Thymus (tissue), 11 donors: Measurements from ENCODE around the gene TAF7. TPM values are rescaled to one million over a fixed set of nuclear protein-coding genes. Genes with fewer than 3 reads are reported as not detected.
A peak's percentile ranks its signal among the peaks of the same experiment; 100 is the strongest.
"Not testable (repeated sequence)": the region's sequence is repeated elsewhere in the genome, so short reads cannot be mapped to it uniquely, and the experiment has no call there.

ENCODE experiments used
- DNase-seq, 9 donors: peaks; one replicate each; pipeline ENCODE4 v3.0.0-alpha.2; 2013; ENCODE audit warnings: low spot score in 9 of 9, low read depth in 6 of 9, missing footprints in 1 of 9
- H3K27ac ChIP-seq, 2 donors: one replicate each; pipeline ENCODE4 v1.5.1; 2013; ENCODE audit warnings: control low read depth in 1 of 2, low read depth in 1 of 2, low read length in 1 of 2, mild to moderate bottlenecking in 1 of 2, moderate library complexity in 1 of 2
- H3K27me3 ChIP-seq, 2 donors: one replicate each; pipeline ENCODE4 v1.5.1; 2013; ENCODE audit warnings: low read length in 1 of 2; ENCODE audit not compliant: control insufficient read depth in 2 of 2, insufficient read depth in 1 of 2
- H3K36me3 ChIP-seq, 2 donors: one replicate each; pipeline ENCODE4 v1.5.1; 2013; ENCODE audit warnings: low read length in 1 of 2, mild to moderate bottlenecking in 1 of 2, moderate library complexity in 1 of 2; ENCODE audit not compliant: control insufficient read depth in 2 of 2, insufficient read depth in 2 of 2
- H3K4me1 ChIP-seq, 2 donors: one replicate each; pipeline ENCODE4 v1.5.1; 2013; ENCODE audit warnings: low read length in 2 of 2; ENCODE audit not compliant: control insufficient read depth in 2 of 2, insufficient read depth in 2 of 2
- H3K4me3 ChIP-seq, 2 donors: one replicate each; pipeline ENCODE4 v1.5.1; 2013; ENCODE audit warnings: low read length in 2 of 2, control low read depth in 1 of 2, mild to moderate bottlenecking in 1 of 2
- H3K9me3 ChIP-seq, 2 donors: one replicate each; pipeline ENCODE4 v1.5.1; 2013; ENCODE audit warnings: low read length in 1 of 2, mild to moderate bottlenecking in 1 of 2; ENCODE audit not compliant: control insufficient read depth in 2 of 2, insufficient read depth in 1 of 2
- WGBS: extraction: QIAGEN DNeasy Blood & Tissue Kit; methylation state at CpG from one replicate; pipeline ENCODE4 v1.1.7; 2013; 5-methylcytosine and 5-hydroxymethylcytosine counted together
- polyA plus RNA-seq: library from polyadenylated mRNA; stranded (reverse); fragments of 200-250 nt; gene quantifications from one replicate; pipeline ENCODE4 v1.2.3, GENCODE V29; 2013
- total RNA-seq: library from RNA; stranded (reverse); fragments of 120-200 nt; gene quantifications from one replicate; pipeline ENCODE4 v1.2.4, GENCODE V29; 2013
- donor health status: healthy.

The TAF7 gene
- total and polyA plus RNA-seq, 2 donors = 138 to 174 TPM

DNA sequence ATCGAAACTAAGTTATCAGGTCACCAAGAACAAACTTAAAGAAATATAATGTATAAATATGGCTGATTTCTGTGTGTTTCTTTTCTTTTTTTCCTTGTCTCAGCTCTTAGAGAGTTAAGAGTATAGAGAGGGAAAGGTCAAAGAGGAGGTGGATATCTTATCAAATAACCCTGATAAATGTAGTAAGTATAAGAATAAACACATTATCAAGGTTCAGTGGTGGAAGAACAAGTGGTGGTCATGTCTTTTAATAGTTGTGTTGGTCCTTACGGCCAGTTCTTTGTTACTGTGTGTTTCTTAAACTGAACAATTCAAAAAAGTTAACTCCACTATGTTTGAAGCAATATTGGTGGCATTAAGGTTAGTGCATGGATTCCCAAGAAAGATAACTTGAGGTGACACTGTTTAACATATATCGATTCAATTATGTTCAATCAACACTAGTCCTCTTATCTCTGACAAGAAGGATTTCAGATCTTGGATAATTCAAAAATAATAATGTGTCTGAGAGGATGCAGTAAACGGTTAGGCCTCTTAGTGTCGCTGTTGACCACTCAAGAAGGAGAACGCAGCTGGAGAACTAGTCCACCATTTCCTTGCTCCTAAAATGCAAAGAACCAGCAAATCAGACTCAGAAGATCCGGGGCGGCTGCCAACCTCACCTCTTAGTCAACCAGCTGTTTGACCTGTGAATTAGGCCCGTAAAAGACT, 22.8 kb upstream of the TAF7 start, which contains the start of gene PCDHGA3:
Gene PCDHGA3 (plus strand): TSS at position 588 of the 711 bp plus-strand sequence. CDS start 205 bp downstream, outside the sequence.
- Histone ChIP-seq H3K27me3 (peaks cover 0 to 34% of the 10 kb centered on the region in 2 donors), H3K9me3 (peaks cover 15 to 37% of the 10 kb centered on the region in 2 donors), H3K27ac (no peak within 1 kb of the TSS), H3K4me1 (no peaks in the 10 kb centered on the region), H3K4me3 (no peak within 1 kb of the TSS), H3K36me3 (no peaks in the 10 kb centered on the region)
- WGBS = 32% methylated on average over 9 of the region's 9 CpGs
- DNase-seq = peak in 2 of 9 donors; percentile 17 to 33

- Histone ChIP-seq H3K36me3 (no peaks in the 10 kb centered on the region), H3K27ac (no peak overlapping the region), H3K27me3 (peaks cover 0 to 35% of the 10 kb centered on the region in 2 donors), H3K4me3 (no peak overlapping the region), H3K4me1 (no peaks in the 10 kb centered on the region), H3K9me3 (peaks cover 15 to 37% of the 10 kb centered on the region in 2 donors)
- no peak for DNase-seq
- WGBS = 22% methylated on average over 1 of the region's 1 CpG
These were observed 22.2 kb upstream of the TAF7 start for GRCh38 chr5:141342773-141343172.

DNA sequence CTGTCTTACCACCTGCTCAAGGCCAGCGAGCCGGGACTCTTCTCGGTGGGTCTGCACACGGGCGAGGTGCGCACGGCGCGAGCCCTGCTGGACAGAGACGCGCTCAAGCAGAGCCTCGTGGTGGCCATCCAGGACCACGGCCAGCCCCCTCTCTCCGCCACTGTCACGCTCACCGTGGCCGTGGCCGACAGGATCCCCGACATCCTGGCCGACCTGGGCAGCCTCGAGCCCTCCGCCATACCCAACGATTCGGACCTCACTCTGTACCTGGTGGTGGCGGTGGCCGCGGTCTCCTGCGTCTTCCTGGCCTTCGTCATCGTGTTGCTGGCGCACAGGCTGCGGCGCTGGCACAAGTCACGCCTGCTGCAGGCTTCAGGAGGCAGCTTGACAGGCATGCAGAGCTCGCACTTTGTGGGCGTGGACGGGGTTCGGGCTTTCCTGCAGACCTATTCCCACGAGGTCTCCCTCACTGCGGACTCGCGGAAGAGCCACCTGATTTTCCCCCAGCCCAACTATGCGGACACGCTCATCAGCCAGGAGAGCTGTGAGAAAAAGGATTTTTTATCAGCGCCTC, 20.3 kb upstream of the TAF7 start:
- H3K4me1 ChIP-seq, H3K27ac ChIP-seq, H3K36me3 ChIP-seq, H3K4me3 ChIP-seq, DNase-seq: not testable (repeated sequence)
- WGBS = 72% methylated on average over 45 of the region's 45 CpGs
- Histone ChIP-seq H3K27me3 (peaks cover 0 to 35% of the 10 kb centered on the region in 2 donors), H3K9me3 (peaks cover 15 to 37% of the 10 kb centered on the region in 2 donors)

GRCh38 chr5:141338538-141339306, 18.1 kb upstream of the TAF7 start, which contains the start of gene PCDHGA2:
Gene PCDHGA2 (plus strand): TSS chr5:141338760.
- 18% methylated on average over 27 of the region's 27 CpGs for WGBS
- H3K4me3 ChIP-seq = no peak within 1 kb of the TSS
- H3K27me3 ChIP-seq = peaks cover 0 to 29% of the 10 kb centered on the region in 2 donors
- H3K27ac ChIP-seq = no peak within 1 kb of the TSS
- peaks cover 5 to 19% of the 10 kb centered on the region in 2 donors for H3K9me3 ChIP-seq
- no peak for DNase-seq
- H3K4me1 ChIP-seq = no peaks in the 10 kb centered on the region
- H3K36me3 ChIP-seq = no peaks in the 10 kb centered on the region

DNA sequence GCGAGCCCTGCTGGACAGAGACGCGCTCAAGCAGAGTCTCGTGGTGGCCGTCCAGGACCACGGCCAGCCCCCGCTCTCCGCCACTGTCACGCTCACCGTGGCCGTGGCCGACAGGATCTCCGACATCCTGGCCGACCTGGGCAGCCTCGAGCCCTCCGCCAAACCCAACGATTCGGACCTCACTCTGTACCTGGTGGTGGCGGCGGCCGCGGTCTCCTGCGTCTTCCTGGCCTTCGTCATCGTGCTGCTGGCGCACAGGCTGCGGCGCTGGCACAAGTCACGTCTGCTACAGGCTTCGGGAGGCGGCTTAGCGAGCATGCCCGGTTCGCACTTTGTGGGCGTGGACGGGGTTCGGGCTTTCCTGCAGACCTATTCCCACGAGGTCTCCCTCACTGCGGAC, 12.0 kb upstream of the TAF7 start:
- 55% methylated on average over 39 of the region's 39 CpGs for WGBS
- peaks cover 6 to 30% of the 10 kb centered on the region in 2 donors for H3K27me3 ChIP-seq
- DNase-seq = not testable (repeated sequence)

GRCh38 chr5:141330299-141331080, 9.9 kb upstream of the TAF7 start, which contains the start of gene PCDHGA1:
Gene PCDHGA1 (plus strand): TSS chr5:141330514.
- 34% methylated on average over 21 of the region's 21 CpGs for WGBS
- Histone ChIP-seq H3K36me3 (no peaks in the 10 kb centered on the region), H3K4me1 (no peaks in the 10 kb centered on the region), H3K27ac (no peak within 1 kb of the TSS), H3K27me3 (peaks cover 6 to 33% of the 10 kb centered on the region in 2 donors), H3K9me3 (peaks cover 4 to 24% of the 10 kb centered on the region in 2 donors), H3K4me3 (no peak within 1 kb of the TSS)
- peak in 1 of 9 donors; percentile 11 for DNase-seq

More for the DNA sequence above, 12.0 kb upstream of the TAF7 start:
- H3K27ac ChIP-seq, H3K4me1 ChIP-seq, H3K36me3 ChIP-seq, H3K4me3 ChIP-seq: not testable (repeated sequence)
- peaks cover 4 to 24% of the 10 kb centered on the region in 2 donors for H3K9me3 ChIP-seq

DNA sequence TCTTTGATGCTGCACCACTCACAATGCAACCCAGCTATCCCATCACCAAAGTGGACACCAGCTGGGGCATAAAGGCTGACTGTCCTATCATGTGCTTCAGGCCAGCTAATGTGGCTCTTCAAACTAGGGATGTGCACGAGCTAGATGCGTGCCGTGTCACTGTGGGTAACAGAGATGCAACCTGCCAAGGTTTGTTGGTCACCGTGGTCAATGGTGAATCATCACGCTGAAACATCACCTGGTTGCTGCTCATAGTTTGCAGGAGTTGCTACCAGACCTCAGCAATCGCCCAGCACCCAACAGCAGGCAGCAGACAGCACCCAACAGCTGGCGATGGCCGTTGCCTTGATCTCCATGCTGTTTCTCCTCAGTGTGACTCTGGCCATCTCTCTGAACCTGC, 7.6 kb upstream of the TAF7 start:
- Histone ChIP-seq H3K4me1 (no peaks in the 10 kb centered on the region), H3K36me3 (no peaks in the 10 kb centered on the region), H3K27me3 (peaks cover 6 to 24% of the 10 kb centered on the region in 2 donors), H3K4me3 (no peak overlapping the region), H3K27ac (no peak overlapping the region), H3K9me3 (peaks cover 4 to 24% of the 10 kb centered on the region in 2 donors)
- 84% methylated on average over 8 of the region's 8 CpGs for WGBS
- DNase-seq = no peak

DNA sequence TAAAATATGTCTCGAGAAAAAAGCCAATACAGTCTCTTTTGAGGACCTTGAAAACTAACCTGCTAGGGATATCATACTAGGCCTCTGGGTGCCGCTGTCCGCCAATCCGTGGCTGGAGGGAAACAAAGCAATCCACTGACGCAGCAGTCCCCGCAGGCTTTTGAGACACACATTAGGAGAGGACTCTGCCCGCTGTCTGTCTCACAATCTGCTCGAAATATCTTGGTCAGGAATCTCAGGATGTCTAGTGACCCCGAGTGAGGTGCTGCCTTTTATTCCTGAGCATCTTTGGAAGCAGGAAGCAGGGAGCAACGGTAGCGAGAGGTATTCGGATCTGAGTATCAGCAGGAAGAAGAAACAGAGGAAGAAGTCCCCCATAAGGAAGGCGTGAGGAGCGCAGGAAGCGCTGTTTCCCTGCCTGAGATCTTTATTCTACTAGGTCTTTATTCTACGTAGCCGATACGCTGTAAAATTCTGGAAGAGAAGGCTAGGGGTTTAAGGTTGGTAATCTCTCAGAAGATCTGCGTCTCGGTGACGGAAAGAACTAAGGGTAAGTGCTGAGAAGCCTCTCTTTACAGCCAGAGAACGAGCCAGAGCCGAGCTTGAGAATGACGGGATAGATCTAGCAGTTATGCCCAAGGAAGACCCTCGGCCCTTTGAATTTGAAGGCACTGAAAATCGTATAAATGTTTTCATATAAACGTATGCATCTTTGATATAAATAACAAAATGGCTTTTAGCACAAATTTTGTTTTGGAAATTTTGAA, 5.7 kb upstream of the TAF7 start:
- Histone ChIP-seq H3K27me3 (peaks cover 6 to 14% of the 10 kb centered on the region in 2 donors), H3K4me3 (peak overlapping the region; percentile 42 to 45), H3K27ac (no peak overlapping the region), H3K4me1 (peaks cover 0 to 2% of the 10 kb centered on the region in 2 donors), H3K36me3 (no peaks in the 10 kb centered on the region), H3K9me3 (peaks cover 2 to 14% of the 10 kb centered on the region in 2 donors)
- WGBS = 13% methylated on average over 27 of the region's 27 CpGs
- DNase-seq = peak; percentile 30 to 74 (median 52)
